Central memory CD8-positive, alpha-beta T cell (primary cell): ENCODE measurements around the gene SQSTM1.
"Not testable (repeated sequence)": the region's sequence is repeated elsewhere in the genome, so short reads cannot be mapped to it uniquely, and the experiment has no call there.

Experiments used
- ATAC-seq: fragments of 150-1000 bp; cut with Tn5 transposase; replicated peaks from 2 replicates; pipeline ENCODE4 v1.10.0; 2022; ENCODE audit warnings: mild to moderate bottlenecking, moderate FRiP score, moderate number of reproducible peaks; ENCODE audit not compliant: poor library complexity, severe bottlenecking; ENCODE audit errors: extremely low read depth
- DNase-seq, 2 donors: peaks; one replicate each; pipeline ENCODE4 v3.0.0; 2021; ENCODE audit warnings: low spot score in 2 of 2
- H3K27ac Mint-ChIP-seq: one replicate; pipeline ENCODE4 v1.8.0; 2022; ENCODE audit warnings: low read depth, mild to moderate bottlenecking, moderate library complexity, mixed read lengths
- H3K27me3 Mint-ChIP-seq: one replicate; pipeline ENCODE4 v1.8.0; 2022; ENCODE audit warnings: mixed read lengths
- H3K36me3 Mint-ChIP-seq: one replicate; pipeline ENCODE4 v1.8.0; 2022; ENCODE audit warnings: mild to moderate bottlenecking, moderate library complexity, mixed read lengths; ENCODE audit not compliant: insufficient read depth
- H3K4me1 Mint-ChIP-seq: one replicate; pipeline ENCODE4 v1.8.0; 2022; ENCODE audit warnings: mixed read lengths
- H3K4me3 Mint-ChIP-seq: one replicate; pipeline ENCODE4 v1.8.0; 2022; ENCODE audit warnings: mild to moderate bottlenecking, moderate library complexity, mixed read lengths
- H3K9me3 Mint-ChIP-seq: one replicate; pipeline ENCODE4 v1.8.0; 2022; ENCODE audit warnings: mixed read lengths

SQSTM1 gene

DNA sequence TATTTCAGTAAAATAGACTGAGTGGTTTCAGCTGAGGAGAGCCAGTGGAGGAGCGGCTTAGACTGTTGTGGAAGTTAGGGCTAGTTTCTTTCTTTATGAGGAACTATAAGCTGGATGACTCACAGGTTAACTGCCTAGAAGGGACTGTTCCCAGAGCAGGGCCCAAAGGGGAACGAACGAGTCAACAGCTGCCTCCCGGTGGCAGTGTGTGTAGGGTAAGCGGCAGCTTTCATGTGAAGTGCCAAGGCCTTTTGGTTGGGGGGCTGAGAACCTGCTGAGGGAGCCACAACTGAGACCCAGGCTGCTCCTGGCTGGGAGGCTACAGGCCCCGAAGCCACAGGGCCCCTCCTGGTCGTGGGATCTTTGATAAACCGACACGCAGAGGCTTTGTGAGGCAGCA is 7.0 kb downstream of the SQSTM1 start:
- no peaks in the 10 kb centered on the region for H3K27me3 Mint-ChIP-seq
- H3K36me3 Mint-ChIP-seq, result peaks cover 75% of the 10 kb centered on the region
- H3K4me1 Mint-ChIP-seq, result peaks cover 39% of the 10 kb centered on the region
- H3K4me3 Mint-ChIP-seq, result no peak overlapping the region
- H3K9me3 Mint-ChIP-seq, result no peaks in the 10 kb centered on the region
- DNase-seq (no peak), ATAC-seq (no peak)
- no peak overlapping the region for H3K27ac Mint-ChIP-seq

DNA sequence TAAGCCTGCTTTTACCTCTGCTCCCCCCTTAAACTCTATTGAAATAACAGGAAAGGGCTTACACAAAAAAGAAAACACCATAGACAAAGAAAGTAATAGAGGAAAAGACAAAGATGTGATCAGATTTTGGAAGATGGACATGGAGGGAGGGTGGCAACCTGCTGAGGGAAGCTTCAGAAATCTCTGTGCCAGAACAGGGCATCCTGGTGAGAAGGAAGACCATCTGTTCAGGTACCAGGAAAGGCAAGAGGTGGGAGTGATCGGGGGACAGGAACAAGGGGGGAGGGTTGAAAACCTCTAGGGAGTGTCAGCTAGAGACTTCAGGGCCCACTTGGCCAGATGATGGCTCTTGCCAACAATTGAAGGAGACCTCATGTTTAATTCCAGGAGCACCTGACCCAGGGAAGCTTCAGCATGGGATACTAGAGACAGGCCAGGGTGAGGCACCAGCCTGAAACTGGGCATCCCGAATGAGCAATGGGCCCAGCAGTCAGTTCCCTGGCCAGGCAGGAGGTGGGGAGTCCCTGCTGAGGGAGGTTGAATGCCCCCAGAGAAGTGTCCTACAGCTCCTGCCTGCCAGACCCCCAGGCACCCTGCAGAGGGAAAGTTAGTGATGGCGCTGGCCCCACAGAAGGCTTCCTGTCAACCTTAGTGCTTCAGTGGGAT is 8.2 kb downstream of the SQSTM1 start:
- Mint-ChIP-seq H3K27ac (peak overlapping the region; percentile 78), H3K9me3 (no peaks in the 10 kb centered on the region), H3K4me1 (peaks cover 42% of the 10 kb centered on the region), H3K27me3 (no peaks in the 10 kb centered on the region), H3K4me3 (no peak overlapping the region), H3K36me3 (peaks cover 79% of the 10 kb centered on the region)
- no peak for ATAC-seq
- DNase-seq, result no peak

DNA sequence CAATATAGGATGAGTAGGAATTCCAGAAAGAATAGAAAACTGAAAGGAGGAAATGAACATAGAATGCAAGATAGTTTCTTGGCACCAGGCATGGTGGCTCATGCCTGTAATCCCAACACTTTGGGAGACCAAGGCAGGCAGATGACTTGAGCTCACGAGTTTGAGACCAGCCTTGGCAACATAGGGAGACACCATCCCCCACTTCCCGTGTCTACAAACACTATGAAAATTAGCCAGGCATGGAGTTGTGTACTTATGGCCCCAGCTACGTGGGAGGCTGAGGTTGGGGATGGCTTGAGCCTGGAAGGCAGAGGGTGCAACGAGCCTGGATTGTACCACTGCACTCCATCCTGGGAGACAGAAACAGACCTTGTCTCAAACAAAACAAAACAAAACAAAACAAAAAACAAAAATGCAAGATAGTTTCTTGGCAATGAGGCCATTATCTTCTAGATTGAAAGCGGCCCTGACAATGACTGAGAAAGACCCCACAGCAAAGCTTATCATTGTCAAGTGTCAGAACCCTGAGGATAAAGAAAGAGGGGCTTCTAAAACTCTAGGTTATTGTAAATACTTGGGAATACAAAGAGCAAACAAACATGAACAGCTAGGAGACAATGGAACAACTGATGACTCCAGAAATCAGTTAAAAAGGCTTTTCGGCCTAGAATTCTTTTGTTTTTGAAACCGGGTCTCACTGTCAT is 9.2 kb downstream of the SQSTM1 start:
- ATAC-seq (no peak), DNase-seq (no peak)
- Mint-ChIP-seq H3K27me3 (no peaks in the 10 kb centered on the region), H3K27ac (peak overlapping the region; percentile 78), H3K9me3 (no peaks in the 10 kb centered on the region), H3K36me3 (peaks cover 73% of the 10 kb centered on the region), H3K4me3 (no peak overlapping the region), H3K4me1 (peaks cover 38% of the 10 kb centered on the region)

DNA sequence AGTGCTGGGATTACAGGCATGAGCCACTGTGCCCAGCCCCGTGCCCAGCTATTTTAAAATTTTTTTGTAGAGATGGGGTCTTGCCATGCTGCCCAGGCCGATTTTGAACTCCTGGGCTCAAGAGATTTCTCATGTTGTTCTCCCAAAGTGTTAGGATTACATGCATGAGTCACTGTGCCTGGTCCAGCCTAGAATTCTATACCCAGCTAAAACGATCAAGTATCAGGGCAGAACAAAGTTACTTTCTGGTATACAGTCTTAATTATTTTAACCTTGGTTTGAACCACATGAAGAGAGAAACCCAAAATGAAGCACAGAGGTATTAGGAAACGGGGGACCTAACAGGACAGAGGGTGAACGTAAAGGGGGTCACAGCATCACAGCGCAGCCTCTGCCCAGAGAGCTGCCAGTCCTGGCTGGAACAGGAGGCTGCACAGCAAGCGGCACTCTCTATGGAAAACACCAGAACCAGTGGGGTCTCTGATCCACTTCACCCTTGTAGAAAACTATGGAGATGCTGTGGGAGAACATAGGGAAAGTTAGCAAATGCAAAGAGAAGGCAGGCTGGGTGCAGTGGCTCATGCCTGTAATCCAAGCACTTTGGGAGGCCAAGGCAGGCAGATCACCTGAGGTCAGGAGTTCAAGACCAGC is 10.2 kb downstream of the SQSTM1 start:
- H3K4me1 Mint-ChIP-seq, result peaks cover 40% of the 10 kb centered on the region
- peak overlapping the region; percentile 19 for H3K27ac Mint-ChIP-seq
- DNase-seq (no peak), ATAC-seq (no peak)
- H3K4me3 Mint-ChIP-seq, result no peak overlapping the region
- peaks cover 71% of the 10 kb centered on the region for H3K36me3 Mint-ChIP-seq
- no peaks in the 10 kb centered on the region for H3K9me3 Mint-ChIP-seq
- no peaks in the 10 kb centered on the region for H3K27me3 Mint-ChIP-seq

DNA sequence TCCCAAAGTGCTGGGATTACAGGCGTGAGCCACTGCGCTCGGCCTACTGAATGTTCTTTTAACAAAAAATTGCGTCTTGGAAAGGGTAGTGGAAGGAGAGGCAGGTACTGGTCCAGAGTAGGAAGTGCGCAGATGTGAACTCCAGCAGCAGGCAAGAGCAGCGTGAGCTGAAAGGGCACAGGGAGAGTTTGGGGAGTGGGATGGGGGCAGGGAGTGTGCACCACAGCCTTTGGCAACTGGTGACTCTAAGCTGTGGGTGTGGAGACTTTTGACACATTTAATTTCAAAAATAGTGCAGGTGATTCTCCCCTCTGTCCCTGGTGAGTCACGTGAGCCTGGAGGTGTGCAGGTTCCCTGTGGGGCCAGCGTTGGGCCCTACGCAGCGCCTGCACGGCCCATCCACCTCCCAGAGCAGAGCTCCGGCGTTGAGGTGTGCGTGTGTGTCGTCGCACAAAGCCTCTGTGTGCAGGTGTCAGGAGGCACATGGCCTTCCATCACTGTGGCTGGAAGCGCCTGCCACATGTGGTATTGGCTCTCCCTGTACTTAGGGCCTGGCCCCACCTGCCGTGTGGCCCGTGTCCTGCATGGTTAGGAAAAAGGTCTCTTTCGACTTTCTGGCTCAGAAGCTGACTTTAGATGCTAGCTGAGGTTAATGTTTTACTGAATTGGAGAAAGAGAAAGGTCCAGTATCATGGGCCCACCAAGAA is 11.5 kb downstream of the SQSTM1 start:
- peaks cover 72% of the 10 kb centered on the region for H3K36me3 Mint-ChIP-seq
- H3K4me3 Mint-ChIP-seq, result no peak overlapping the region
- H3K27me3 Mint-ChIP-seq, result no peaks in the 10 kb centered on the region
- H3K9me3 Mint-ChIP-seq, result no peaks in the 10 kb centered on the region
- DNase-seq (no peak), ATAC-seq (no peak)
- H3K4me1 Mint-ChIP-seq, result peaks cover 52% of the 10 kb centered on the region
- H3K27ac Mint-ChIP-seq, result no peak overlapping the region

DNA sequence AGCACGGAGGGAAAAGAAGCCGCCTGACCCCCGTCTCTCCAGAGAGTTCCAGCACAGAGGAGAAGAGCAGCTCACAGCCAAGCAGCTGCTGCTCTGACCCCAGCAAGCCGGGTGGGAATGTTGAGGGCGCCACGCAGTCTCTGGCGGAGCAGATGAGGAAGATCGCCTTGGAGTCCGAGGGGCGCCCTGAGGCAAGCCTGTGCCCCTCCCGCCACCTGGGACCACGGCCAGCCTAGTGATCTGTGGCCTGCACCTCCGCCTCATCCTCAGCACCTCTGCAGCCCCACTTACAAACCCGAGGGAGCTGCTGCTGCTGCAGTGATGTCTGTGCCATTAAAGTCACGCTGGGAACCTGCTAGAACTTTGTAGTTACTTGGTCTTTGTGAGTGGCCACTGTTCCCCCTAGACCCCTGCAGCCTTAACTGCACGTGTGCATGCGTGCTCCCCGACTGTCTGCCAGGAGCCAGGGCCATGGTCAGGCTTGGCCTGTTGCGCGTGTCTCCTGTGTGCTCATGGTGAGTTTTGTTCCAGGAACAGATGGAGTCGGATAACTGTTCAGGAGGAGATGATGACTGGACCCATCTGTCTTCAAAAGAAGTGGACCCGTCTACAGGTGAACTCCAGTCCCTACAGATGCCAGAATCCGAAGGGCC is 12.5 kb downstream of the SQSTM1 start:
- H3K9me3 Mint-ChIP-seq, result no peaks in the 10 kb centered on the region
- H3K36me3 Mint-ChIP-seq, result peaks cover 73% of the 10 kb centered on the region
- H3K4me3 Mint-ChIP-seq, result no peak overlapping the region
- no peak for DNase-seq
- H3K27me3 Mint-ChIP-seq, result no peaks in the 10 kb centered on the region
- H3K27ac Mint-ChIP-seq, result peak overlapping the region; percentile 62
- H3K4me1 Mint-ChIP-seq, result peaks cover 49% of the 10 kb centered on the region
- ATAC-seq, result no peak

DNA sequence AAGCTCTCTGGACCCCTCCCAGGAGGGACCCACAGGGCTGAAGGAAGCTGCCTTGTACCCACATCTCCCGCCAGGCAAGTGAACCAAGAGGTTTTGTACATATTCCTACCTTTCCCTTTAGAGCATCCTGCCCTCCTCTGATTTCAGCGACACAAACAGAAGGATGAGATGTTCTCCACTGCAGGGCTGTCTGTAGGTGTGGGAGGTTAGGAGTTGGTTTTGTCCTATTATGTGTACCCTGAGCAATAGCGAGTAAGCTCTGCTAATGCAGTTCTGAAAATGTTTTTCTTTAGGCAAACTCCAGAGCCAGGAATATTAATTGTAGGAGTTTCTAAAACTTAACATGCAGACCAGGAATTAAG is 13.0 kb downstream of the SQSTM1 start:
- H3K9me3 Mint-ChIP-seq, result no peaks in the 10 kb centered on the region
- ATAC-seq (no peak), DNase-seq (no peak)
- peak overlapping the region; percentile 62 for H3K27ac Mint-ChIP-seq
- peaks cover 73% of the 10 kb centered on the region for H3K36me3 Mint-ChIP-seq
- no peak overlapping the region for H3K4me3 Mint-ChIP-seq
- peaks cover 46% of the 10 kb centered on the region for H3K4me1 Mint-ChIP-seq
- no peaks in the 10 kb centered on the region for H3K27me3 Mint-ChIP-seq

DNA sequence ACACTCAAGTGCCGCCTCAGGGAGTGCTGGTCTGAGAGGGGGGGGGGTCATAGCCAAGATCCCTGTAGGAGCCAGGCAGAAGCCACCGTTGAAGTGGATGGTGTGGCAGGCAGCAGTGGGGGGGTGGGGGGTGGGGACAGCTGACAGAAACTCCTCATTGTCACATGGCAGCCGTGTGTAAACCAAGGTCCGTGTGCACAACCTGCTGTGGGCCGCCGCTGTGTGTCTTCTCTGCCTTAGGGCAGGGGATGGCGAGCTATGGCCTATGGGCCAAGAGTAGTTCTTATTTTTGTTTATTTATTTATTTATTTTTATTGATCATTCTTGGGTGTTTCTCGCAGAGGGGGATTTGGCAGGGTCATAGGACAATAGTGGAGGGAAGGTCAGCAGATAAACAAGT is 13.4 kb downstream of the SQSTM1 start:
- Mint-ChIP-seq H3K4me1 (peaks cover 41% of the 10 kb centered on the region), H3K4me3 (no peak overlapping the region), H3K27me3 (no peaks in the 10 kb centered on the region), H3K9me3 (no peaks in the 10 kb centered on the region), H3K36me3 (peaks cover 69% of the 10 kb centered on the region), H3K27ac (peak overlapping the region; percentile 62)
- ATAC-seq (no peak), DNase-seq (no peak)

DNA sequence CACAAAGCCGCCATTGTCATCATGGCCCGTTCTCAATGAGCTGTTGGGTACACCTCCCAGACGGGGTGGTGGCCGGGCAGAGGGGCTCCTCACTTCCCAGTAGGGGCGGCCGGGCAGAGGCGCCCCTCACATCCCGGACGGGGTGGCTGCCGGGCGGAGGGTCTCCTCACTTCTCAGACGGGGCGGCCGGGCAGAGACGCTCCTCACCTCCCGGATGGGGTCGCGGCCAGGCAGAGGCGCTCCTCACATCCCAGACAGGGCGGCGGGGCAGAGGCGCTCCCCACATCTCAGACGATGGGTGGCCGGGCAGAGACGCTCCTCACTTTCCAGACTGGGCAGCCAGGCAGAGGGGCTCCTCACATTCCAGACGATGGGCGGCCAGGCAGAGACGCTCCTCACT is 14.2 kb downstream of the SQSTM1 start:
- H3K27me3 Mint-ChIP-seq, ATAC-seq, H3K9me3 Mint-ChIP-seq, H3K27ac Mint-ChIP-seq, DNase-seq, H3K4me3 Mint-ChIP-seq: not testable (repeated sequence)
- peaks cover 67% of the 10 kb centered on the region for H3K36me3 Mint-ChIP-seq
- H3K4me1 Mint-ChIP-seq, result peaks cover 34% of the 10 kb centered on the region

DNA sequence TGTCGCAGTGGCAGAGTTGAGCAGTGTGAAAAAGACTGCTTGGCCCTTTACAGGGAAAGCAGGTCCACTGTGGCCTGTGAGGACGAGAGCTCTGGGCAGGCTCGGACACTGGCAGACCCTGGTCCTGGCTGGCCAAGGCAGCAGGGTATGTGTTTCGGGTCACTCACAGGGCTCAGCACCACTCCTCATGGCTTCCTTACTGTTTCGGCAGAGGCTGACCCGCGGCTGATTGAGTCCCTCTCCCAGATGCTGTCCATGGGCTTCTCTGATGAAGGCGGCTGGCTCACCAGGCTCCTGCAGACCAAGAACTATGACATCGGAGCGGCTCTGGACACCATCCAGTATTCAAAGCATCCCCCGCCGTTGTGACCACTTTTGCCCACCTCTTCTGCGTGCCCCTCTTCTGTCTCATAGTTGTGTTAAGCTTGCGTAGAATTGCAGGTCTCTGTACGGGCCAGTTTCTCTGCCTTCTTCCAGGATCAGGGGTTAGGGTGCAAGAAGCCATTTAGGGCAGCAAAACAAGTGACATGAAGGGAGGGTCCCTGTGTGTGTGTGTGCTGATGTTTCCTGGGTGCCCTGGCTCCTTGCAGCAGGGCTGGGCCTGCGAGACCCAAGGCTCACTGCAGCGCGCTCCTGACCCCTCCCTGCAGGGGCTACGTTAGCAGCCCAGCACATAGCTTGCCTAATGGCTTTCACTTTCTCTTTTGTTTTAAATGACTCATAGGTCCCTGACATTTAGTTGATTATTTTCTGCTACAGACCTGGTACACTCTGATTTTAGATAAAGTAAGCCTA is 15.7 kb downstream of the SQSTM1 start:
- ATAC-seq (peak; percentile 94), DNase-seq (peak in 1 of 2 donors; percentile 41)
- Mint-ChIP-seq H3K36me3 (peaks cover 68% of the 10 kb centered on the region), H3K9me3 (no peaks in the 10 kb centered on the region), H3K4me3 (peak overlapping the region; percentile 58), H3K27me3 (no peaks in the 10 kb centered on the region), H3K27ac (peak overlapping the region; percentile 88), H3K4me1 (peaks cover 25% of the 10 kb centered on the region)

DNA sequence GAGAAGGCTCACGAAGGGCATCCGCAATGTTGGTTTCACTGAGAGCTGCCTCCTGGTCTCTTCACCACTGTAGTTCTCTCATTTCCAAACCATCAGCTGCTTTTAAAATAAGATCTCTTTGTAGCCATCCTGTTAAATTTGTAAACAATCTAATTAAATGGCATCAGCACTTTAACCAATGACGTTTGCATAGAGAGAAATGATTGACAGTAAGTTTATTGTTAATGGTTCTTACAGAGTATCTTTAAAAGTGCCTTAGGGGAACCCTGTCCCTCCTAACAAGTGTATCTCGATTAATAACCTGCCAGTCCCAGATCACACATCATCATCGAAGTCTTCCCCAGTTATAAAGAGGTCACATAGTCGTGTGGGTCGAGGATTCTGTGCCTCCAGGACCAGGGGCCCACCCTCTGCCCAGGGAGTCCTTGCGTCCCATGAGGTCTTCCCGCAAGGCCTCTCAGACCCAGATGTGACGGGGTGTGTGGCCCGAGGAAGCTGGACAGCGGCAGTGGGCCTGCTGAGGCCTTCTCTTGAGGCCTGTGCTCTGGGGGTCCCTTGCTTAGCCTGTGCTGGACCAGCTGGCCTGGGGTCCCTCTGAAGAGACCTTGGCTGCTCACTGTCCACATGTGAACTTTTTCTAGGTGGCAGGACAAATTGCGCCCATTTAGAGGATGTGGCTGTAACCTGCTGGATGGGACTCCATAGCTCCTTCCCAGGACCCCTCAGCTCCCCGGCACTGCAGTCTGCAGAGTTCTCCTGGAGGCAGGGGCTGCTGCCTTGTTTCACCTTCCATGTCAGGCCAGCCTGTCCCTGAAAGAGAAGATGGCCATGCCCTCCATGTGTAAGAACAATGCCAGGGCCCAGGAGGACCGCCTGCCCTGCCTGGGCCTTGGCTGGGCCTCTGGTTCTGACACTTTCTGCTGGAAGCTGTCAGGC is 16.6 kb downstream of the SQSTM1 start:
- peak overlapping the region; percentile 88 for H3K27ac Mint-ChIP-seq
- peak overlapping the region; percentile 58 for H3K4me3 Mint-ChIP-seq
- peaks cover 67% of the 10 kb centered on the region for H3K36me3 Mint-ChIP-seq
- H3K4me1 Mint-ChIP-seq, result peaks cover 25% of the 10 kb centered on the region
- DNase-seq (no peak), ATAC-seq (no peak)
- no peaks in the 10 kb centered on the region for H3K9me3 Mint-ChIP-seq
- H3K27me3 Mint-ChIP-seq, result no peaks in the 10 kb centered on the region
